A673 (cell line): ENCODE results near the gene LSR. TPM values are rescaled to one million over a fixed set of nuclear protein-coding genes. Genes with fewer than 3 reads are reported as not detected.

Experiments
- BruUV-seq: library from RNA; stranded (reverse); fragments of 400-500 nt; replicated peaks from 2 replicates; lab custom pipeline; 2021; lab: Mats Ljungman, UMichigan
- CTCF ChIA-PET: fragments of 300-600 bp; sonication (Branson Sonifier 250); formaldehyde crosslinking; loops from one replicate; lab custom pipeline; 2022; ENCODE audit warnings: antibody characterized with exemption; lab: Charles Lee
- POLR2A ChIA-PET: fragments of 300-600 bp; sonication (Branson Sonifier 250); formaldehyde crosslinking; loops from one replicate; lab custom pipeline; 2022; ENCODE audit warnings: antibody characterized with exemption; ENCODE audit not compliant: low non-redundant PET; lab: Charles Lee
- DNase-seq: peaks from one replicate; pipeline ENCODE4 v3.0.0-alpha.2; 2015; ENCODE audit warnings: low spot score
- H3K27ac ChIP-seq: fragments of 200-600 bp; sonication (generic); 2 replicates; pipeline ENCODE4 v1.5.1; 2016; ENCODE audit warnings: mixed run types, low read depth, mild to moderate bottlenecking, mixed read lengths, antibody characterized with exemption, low read length; ENCODE audit not compliant: poor library complexity, severe bottlenecking
- H3K27me3 ChIP-seq: fragments of 200-600 bp; sonication (generic); replicated peaks from 2 replicates; pipeline ENCODE4 v1.6.1; 2017; ENCODE audit warnings: mixed run types, low read depth, mild to moderate bottlenecking, mixed read lengths, antibody characterized with exemption, low read length; ENCODE audit not compliant: insufficient read depth, poor library complexity
- H3K36me3 ChIP-seq: fragments of 200-600 bp; sonication (generic); 2 replicates; pipeline ENCODE4 v1.6.1; 2016; ENCODE audit warnings: mixed run types, mild to moderate bottlenecking, mixed read lengths, antibody characterized with exemption, low read length; ENCODE audit not compliant: insufficient read depth, poor library complexity, severe bottlenecking
- H3K4me1 ChIP-seq: fragments of 200-600 bp; sonication (generic); 2 replicates; pipeline ENCODE4 v1.6.1; 2017; ENCODE audit warnings: mixed run types, mild to moderate bottlenecking, mixed read lengths, antibody characterized with exemption, low read length; ENCODE audit not compliant: insufficient read depth, poor library complexity, severe bottlenecking
- H3K4me3 ChIP-seq: fragments of 200-600 bp; sonication (generic); 2 replicates; pipeline ENCODE4 v1.5.1; 2016; ENCODE audit warnings: low read depth, mixed run types, mild to moderate bottlenecking, mixed read lengths, low read length; ENCODE audit not compliant: poor library complexity, severe bottlenecking
- H3K9me3 ChIP-seq: fragments of 200-600 bp; sonication (generic); 2 replicates; pipeline ENCODE4 v1.6.1; 2016; ENCODE audit warnings: mixed run types, low read depth, mild to moderate bottlenecking, mixed read lengths, antibody characterized with exemption, low read length; ENCODE audit not compliant: poor library complexity, severe bottlenecking
- EZH2 ChIP-seq: fragments of 200-600 bp; sonication (generic); IDR thresholded peaks from 2 replicates; pipeline ENCODE4 v1.6.1; 2017; ENCODE audit warnings: borderline replicate concordance, low read depth, mild to moderate bottlenecking, mixed read lengths, antibody characterized with exemption, low read length; ENCODE audit not compliant: poor library complexity, severe bottlenecking
- intact Hi-C: fragments of 100-400 bp; cut with micrococcal nuclease; formaldehyde crosslinking; loops from one replicate; pipeline ENCODE4 v1.10.0; 2022; ENCODE audit not compliant: unreplicated experiment
- total RNA-seq: library from RNA; stranded (reverse); gene quantifications from 2 replicates; pipeline ENCODE4 v1.2.3, GENCODE V29; 2021
- TF ChIP-seq, protein P1 (sequence below): fragments of 300-800, 200-600 bp; sonication (generic); conservative IDR thresholded peaks from 2 replicates; pipeline ENCODE4 v1.5.1; 2017; ENCODE audit warnings: low read depth, mild to moderate bottlenecking, antibody characterized with exemption, low read length, moderate library complexity, mixed read lengths

LSR gene
- total RNA-seq, 1 experiment from 2014 or later: 1.9 TPM

DNA sequence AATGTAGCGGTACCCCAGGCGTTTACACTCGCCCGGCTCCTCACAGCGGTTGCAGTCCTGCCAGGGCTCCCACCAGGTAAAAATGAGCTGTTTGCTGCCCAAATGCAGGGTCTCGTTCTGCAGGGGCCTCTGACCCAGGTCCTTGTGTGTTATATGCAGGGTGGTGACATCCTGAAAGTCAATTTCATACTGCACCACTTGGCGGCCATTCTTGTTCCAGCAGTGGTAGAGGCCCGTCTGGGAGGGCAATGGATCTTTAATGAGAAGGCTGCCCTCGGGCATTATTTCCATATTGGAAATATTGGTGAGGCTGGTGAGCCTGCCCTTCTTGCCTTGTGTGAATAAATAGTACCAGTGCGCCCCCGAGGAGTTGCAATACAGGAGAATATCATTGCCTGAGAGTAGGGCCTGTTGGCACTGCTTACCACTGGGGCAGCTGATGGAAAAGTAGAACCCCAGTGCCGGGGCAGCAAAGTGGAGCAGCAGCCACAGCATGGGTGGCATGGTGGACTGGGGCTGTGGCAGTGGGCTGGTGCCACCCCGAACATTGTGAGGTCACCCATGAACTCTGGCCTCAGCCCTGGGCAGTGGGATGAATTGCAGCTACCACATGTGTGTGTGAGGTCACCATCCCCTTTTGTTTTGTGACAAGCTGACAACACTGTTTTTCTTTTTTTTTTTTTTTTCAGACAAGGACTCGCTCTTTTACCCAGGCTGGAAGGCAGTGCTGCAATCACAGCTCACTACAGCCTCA, 20.4 kb upstream of the LSR start, which contains the start of gene FAM187B:
TSS of gene FAM187B (minus strand) at position 563 of the 754 bp plus-strand sequence. CDS start at position 504, 59 bp downstream.
- ChIA-PET CTCF (no interaction called here), POLR2A (interaction anchor here (0.6 kb wide), 1 partner anchor 40 kb away, joined by 4 read pairs; no protein-coding TSS in a partner anchor)

GRCh38 chr19:35229601-35230000, 19.2 kb upstream of the LSR start:
- no peak overlapping the region for H3K27ac ChIP-seq
- ChIA-PET CTCF (no interaction called here), POLR2A (no interaction called here)
- no peak overlapping the region for H3K4me3 ChIP-seq
- intact Hi-C loops: no loop called here
- no peak for DNase-seq
- no TSS peak for BruUV-seq
- H3K36me3 ChIP-seq: no peaks in the 10 kb centered on the region
- TF ChIP-seq, protein P1, sequence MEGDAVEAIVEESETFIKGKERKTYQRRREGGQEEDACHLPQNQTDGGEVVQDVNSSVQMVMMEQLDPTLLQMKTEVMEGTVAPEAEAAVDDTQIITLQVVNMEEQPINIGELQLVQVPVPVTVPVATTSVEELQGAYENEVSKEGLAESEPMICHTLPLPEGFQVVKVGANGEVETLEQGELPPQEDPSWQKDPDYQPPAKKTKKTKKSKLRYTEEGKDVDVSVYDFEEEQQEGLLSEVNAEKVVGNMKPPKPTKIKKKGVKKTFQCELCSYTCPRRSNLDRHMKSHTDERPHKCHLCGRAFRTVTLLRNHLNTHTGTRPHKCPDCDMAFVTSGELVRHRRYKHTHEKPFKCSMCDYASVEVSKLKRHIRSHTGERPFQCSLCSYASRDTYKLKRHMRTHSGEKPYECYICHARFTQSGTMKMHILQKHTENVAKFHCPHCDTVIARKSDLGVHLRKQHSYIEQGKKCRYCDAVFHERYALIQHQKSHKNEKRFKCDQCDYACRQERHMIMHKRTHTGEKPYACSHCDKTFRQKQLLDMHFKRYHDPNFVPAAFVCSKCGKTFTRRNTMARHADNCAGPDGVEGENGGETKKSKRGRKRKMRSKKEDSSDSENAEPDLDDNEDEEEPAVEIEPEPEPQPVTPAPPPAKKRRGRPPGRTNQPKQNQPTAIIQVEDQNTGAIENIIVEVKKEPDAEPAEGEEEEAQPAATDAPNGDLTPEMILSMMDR: no peak
- no peak for TF ChIP-seq EZH2
- no peaks in the 10 kb centered on the region for H3K9me3 ChIP-seq
- no peaks in the 10 kb centered on the region for H3K4me1 ChIP-seq
- H3K27me3 ChIP-seq: no peaks in the 10 kb centered on the region

More for the DNA sequence above, 20.4 kb upstream of the LSR start, which contains the start of gene FAM187B:
- H3K36me3 ChIP-seq: no peaks in the 10 kb centered on the region
- no peaks in the 10 kb centered on the region for H3K4me1 ChIP-seq
- no peak within 1 kb of the TSS for H3K4me3 ChIP-seq
- H3K9me3 ChIP-seq: no peaks in the 10 kb centered on the region
- H3K27ac ChIP-seq: no peak within 1 kb of the TSS
- TF ChIP-seq EZH2: no peak
- TF ChIP-seq, protein P1: no peak
- DNase-seq: no peak
- no TSS peak for BruUV-seq
- intact Hi-C loops: no loop called here
- H3K27me3 ChIP-seq: no peaks in the 10 kb centered on the region

DNA sequence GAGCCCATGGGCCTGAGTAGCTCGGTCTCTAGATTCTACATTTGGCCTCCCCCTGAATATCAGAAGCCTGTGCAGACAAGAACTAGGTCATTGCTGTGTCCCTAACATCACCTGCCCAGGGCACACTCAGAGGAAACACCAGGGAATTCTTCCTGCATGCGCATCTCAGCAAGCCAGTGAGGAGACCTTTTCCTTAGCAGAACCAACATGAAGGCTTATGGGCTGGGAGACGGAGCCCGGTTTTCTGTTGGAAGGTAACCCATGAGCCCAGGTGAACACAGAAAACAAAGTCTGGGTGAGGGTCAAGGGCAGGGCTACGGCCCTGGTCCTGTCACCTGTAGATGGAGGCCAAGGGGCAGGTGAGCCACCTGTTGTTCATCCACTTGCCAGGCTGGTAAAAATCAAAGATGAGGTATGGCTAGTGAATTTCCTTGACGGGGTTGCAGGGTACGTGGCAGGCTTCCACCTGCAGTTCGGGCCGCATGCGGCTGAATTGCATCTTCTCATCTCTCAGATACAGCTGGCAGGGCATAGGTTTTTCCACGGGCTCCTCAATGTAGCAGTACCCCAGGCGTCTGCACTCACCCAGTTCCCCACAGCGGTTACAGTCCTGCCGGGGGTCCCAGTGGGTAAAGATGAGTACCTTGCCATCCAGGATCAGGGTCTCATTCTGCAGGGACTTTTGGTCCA, 16.7 kb upstream of the LSR start:
- CTCF ChIA-PET: no interaction called here
- H3K4me3 ChIP-seq: no peak overlapping the region
- no peak for DNase-seq
- POLR2A ChIA-PET: no interaction called here
- TF ChIP-seq, protein P1: no peak
- TF ChIP-seq EZH2: no peak
- no peak overlapping the region for H3K27ac ChIP-seq
- no peaks in the 10 kb centered on the region for H3K36me3 ChIP-seq
- H3K9me3 ChIP-seq: no peaks in the 10 kb centered on the region
- intact Hi-C loops: no loop called here
- no peaks in the 10 kb centered on the region for H3K4me1 ChIP-seq
- BruUV-seq: no TSS peak
- H3K27me3 ChIP-seq: no peaks in the 10 kb centered on the region
